Fibroblast of lung (primary cell): ENCODE results near the gene SLC4A9.

Source experiments
- EZH2 ChIP-seq: IDR thresholded peaks from 2 replicates; pipeline ENCODE4 v1.5.1; 2012; ENCODE audit warnings: low read length, control low read depth, mild to moderate bottlenecking; ENCODE audit errors: missing control alignments
- TF ChIP-seq, protein P1 (sequence below), 2 donors: IDR thresholded peaks in 1 of 2; conservative IDR thresholded peaks in 1 of 2; 1 replicate in 1 of 2; 2 replicates in 1 of 2; pipeline ENCODE4 v1.5.1; 2011 to 2012; ENCODE audit warnings: low read length in 2 of 2, control low read depth in 1 of 2, inconsistent platforms in 1 of 2, low read depth in 1 of 2, mild to moderate bottlenecking in 1 of 2

DNA sequence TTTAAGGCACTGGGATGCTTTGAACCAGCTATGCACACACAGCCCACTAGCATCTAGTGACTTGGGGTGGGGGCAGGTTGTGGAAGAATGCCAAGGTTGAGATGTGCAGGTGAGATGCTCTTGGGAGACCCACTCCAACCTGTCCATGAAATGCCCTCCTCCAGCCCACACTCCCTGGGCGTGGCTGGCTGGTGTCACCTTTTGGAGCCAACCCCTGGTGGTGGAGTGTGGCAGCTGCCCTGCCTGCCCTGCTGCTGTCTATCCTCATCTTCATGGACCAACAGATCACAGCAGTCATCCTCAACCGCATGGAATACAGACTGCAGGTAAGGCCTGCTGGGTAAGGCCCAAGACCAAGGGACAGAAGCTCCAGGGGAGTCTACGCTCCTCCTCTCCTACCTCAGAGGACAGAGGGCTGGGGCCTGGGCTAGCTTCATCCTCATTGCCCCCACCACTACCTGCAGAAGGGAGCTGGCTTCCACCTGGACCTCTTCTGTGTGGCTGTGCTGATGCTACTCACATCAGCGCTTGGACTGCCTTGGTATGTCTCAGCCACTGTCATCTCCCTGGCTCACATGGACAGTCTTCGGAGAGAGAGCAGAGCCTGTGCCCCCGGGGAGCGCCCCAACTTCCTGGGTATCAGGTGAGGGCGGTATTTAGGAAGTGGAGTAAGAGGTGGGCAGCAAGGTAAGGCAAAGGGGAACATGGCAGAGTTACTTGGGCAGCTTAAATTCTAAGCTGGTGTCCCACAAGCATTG, 7.4 kb downstream of the SLC4A9 start:
- TF ChIP-seq EZH2: no peak
- TF ChIP-seq, protein P1, sequence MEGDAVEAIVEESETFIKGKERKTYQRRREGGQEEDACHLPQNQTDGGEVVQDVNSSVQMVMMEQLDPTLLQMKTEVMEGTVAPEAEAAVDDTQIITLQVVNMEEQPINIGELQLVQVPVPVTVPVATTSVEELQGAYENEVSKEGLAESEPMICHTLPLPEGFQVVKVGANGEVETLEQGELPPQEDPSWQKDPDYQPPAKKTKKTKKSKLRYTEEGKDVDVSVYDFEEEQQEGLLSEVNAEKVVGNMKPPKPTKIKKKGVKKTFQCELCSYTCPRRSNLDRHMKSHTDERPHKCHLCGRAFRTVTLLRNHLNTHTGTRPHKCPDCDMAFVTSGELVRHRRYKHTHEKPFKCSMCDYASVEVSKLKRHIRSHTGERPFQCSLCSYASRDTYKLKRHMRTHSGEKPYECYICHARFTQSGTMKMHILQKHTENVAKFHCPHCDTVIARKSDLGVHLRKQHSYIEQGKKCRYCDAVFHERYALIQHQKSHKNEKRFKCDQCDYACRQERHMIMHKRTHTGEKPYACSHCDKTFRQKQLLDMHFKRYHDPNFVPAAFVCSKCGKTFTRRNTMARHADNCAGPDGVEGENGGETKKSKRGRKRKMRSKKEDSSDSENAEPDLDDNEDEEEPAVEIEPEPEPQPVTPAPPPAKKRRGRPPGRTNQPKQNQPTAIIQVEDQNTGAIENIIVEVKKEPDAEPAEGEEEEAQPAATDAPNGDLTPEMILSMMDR (conservative IDR thresholded peaks at IDR 0.05 in 1 of 2, IDR thresholded peaks at IDR 0.05 in 1 of 2; ENCODE audit: low read depth in 1 of 2, low read length in 2 of 2): no peak
